Endothelial cell of umbilical vein (primary cell): ENCODE data around the gene CDR2L. TPM values are rescaled to one million over a fixed set of nuclear protein-coding genes. Genes with fewer than 3 reads are reported as not detected.

Source experiments
- BruUV-seq: library from RNA; stranded (reverse); fragments of 400-500 nt; replicated peaks from 2 replicates; lab custom pipeline; 2021; lab: Mats Ljungman, UMichigan
- CTCF ChIA-PET: fragments of 300-600, 350-600 bp; sonication (Branson Sonifier 250); formaldehyde crosslinking; loops from one replicate; lab custom pipeline; 2021; ENCODE audit warnings: antibody characterized with exemption, inconsistent platforms; lab: Charles Lee
- POLR2A ChIA-PET: fragments of 300-600, 350-600 bp; sonication (Branson Sonifier 250); formaldehyde crosslinking; loops from one replicate; lab custom pipeline; 2021; ENCODE audit warnings: antibody characterized with exemption, inconsistent platforms; lab: Charles Lee
- DNase-seq: peaks from one replicate; pipeline ENCODE4 v3.0.0-alpha.2; 2011; ENCODE audit warnings: low read depth, low spot score
- FAIRE-seq: peaks from 2 replicates; lab custom pipeline; 2011; peaks lifted over from hg19 to GRCh38; lab: Jason Lieb, UNC
- H2AFZ ChIP-seq: 2 replicates; pipeline ENCODE4 v1.6.0; 2012; ENCODE audit warnings: low read depth, low read length, control low read depth, inconsistent platforms
- H3K27ac ChIP-seq: 2 replicates; pipeline ENCODE4 v1.5.1; 2011; ENCODE audit warnings: low read depth, mild to moderate bottlenecking, control low read depth, low read length, moderate library complexity; ENCODE audit not compliant: insufficient read depth
- H3K27me3 ChIP-seq, 2 experiments: 2 replicates each; pipeline versions ENCODE4 v1.6.0 to v1.6.1; 2011; ENCODE audit warnings: low read length in 2 of 2, mixed read lengths in 1 of 2; ENCODE audit not compliant: control insufficient read depth in 2 of 2, insufficient read depth in 2 of 2
- H3K36me3 ChIP-seq, 2 experiments: 2 replicates in 1 of 2; 3 replicates in 1 of 2; pipeline ENCODE4 v1.5.1; 2011; ENCODE audit warnings: low read length in 2 of 2, mild to moderate bottlenecking in 1 of 2, moderate library complexity in 1 of 2; ENCODE audit not compliant: control insufficient read depth in 2 of 2, insufficient read depth in 2 of 2; ENCODE audit errors: extremely low read depth in 1 of 2
- H3K4me1 ChIP-seq: 3 replicates; pipeline ENCODE4 v1.5.1; 2011; ENCODE audit warnings: mild to moderate bottlenecking, low read length; ENCODE audit not compliant: control insufficient read depth, insufficient read depth; ENCODE audit errors: extremely low read depth
- H3K4me2 ChIP-seq: 2 replicates; pipeline ENCODE4 v1.6.1; 2011; ENCODE audit warnings: low read length, control low read depth, mixed read lengths; ENCODE audit not compliant: insufficient read depth
- H3K4me3 ChIP-seq, 3 experiments: fragments of 200-600 bp in 1 of 3; sonication (generic), shearing (Covaris generic) in 1 of 3; replicated peaks in 1 of 3; 2 replicates each; pipeline ENCODE4 v1.5.1; 2011 to 2016; ENCODE audit warnings: control low read depth in 3 of 3, low read length in 3 of 3, mild to moderate bottlenecking in 2 of 3, inconsistent platforms in 1 of 3, low read depth in 1 of 3, moderate library complexity in 1 of 3; ENCODE audit not compliant: insufficient read depth in 1 of 3
- H3K79me2 ChIP-seq: 2 replicates; pipeline ENCODE4 v1.6.0; 2012; ENCODE audit warnings: low read length, inconsistent platforms; ENCODE audit not compliant: control insufficient read depth, insufficient read depth
- H3K9ac ChIP-seq: replicated peaks from 2 replicates; pipeline ENCODE3; 2011; ENCODE audit warnings: low read length, control low read depth; ENCODE audit not compliant: insufficient read depth; ENCODE audit errors: extremely low read depth
- H3K9me1 ChIP-seq: replicated peaks from 3 replicates; pipeline ENCODE4 v1.6.0; 2011; ENCODE audit warnings: mild to moderate bottlenecking, low read length; ENCODE audit not compliant: control insufficient read depth, insufficient read depth; ENCODE audit errors: extremely low read depth
- H3K9me3 ChIP-seq: replicated peaks from 2 replicates; pipeline ENCODE4 v1.5.1; 2012; ENCODE audit warnings: low read length, inconsistent platforms; ENCODE audit not compliant: control insufficient read depth, insufficient read depth
- H4K20me1 ChIP-seq: replicated peaks from 2 replicates; pipeline ENCODE3; 2011; ENCODE audit warnings: mild to moderate bottlenecking, low read length; ENCODE audit not compliant: control insufficient read depth, insufficient read depth; ENCODE audit errors: extremely low read depth
- FOS ChIP-seq: IDR thresholded peaks from 2 replicates; pipeline ENCODE4 v1.6.1; 2011; ENCODE audit warnings: mild to moderate bottlenecking, low read length, moderate library complexity, borderline replicate concordance; ENCODE audit not compliant: insufficient read depth
- POLR2A ChIP-seq: IDR thresholded peaks from 2 replicates; pipeline ENCODE4 v1.6.1; 2012; ENCODE audit warnings: low read depth, mild to moderate bottlenecking, control low read depth, low read length
- POLR2AphosphoS5 ChIP-seq: IDR thresholded peaks from 2 replicates; pipeline ENCODE4 v1.6.1; 2012; ENCODE audit warnings: low read depth, mild to moderate bottlenecking, control low read depth, low read length, moderate library complexity; ENCODE audit not compliant: insufficient read depth
- dilution Hi-C: fragments of 300-500 bp; cut with MboI; formaldehyde crosslinking; loops from one replicate; pipeline ENCODE4 v1.15.0; 2019; ENCODE audit warnings: low sequenced_read_pairs; ENCODE audit not compliant: extremely low pct_ligation_motif_present
- intact Hi-C: fragments of 100-400 bp; cut with micrococcal nuclease; formaldehyde crosslinking; loops from one replicate; pipeline ENCODE4 v1.10.0; 2022
- polyA plus RNA-seq, 4 experiments: library from polyadenylated mRNA; depleted of rRNA in 3 of 4; stranded (reverse) in 3 of 4; unstranded in 1 of 4; fragments of >200 nt; gene quantifications; 2 replicates each; pipeline versions ENCODE4 v1.2.1 to v1.2.3, GENCODE V29; 2011 to 2012; ENCODE audit warnings: missing spikeins in 1 of 4
- total RNA-seq: library from RNA; stranded (reverse); gene quantifications from 2 replicates; pipeline ENCODE4 v1.2.3, GENCODE V29; 2021
- TF ChIP-seq, protein P1 (sequence below), 2 donors: IDR thresholded peaks; 1 replicate in 1 of 2; 2 replicates in 1 of 2; pipeline ENCODE4 v1.5.1; 2011; ENCODE audit warnings: low read length in 2 of 2, mild to moderate bottlenecking in 2 of 2, moderate library complexity in 2 of 2, control low read depth in 1 of 2, inconsistent platforms in 1 of 2, low read depth in 1 of 2; ENCODE audit not compliant: insufficient read depth in 1 of 2; ENCODE audit errors: extremely low read depth in 1 of 2

The CDR2L gene
- total and polyA plus RNA-seq, 2 donors (not counting 3 experiments of a cell fraction or from before 2014, with no cell fraction given) = 22.2 to 34.9 TPM

DNA sequence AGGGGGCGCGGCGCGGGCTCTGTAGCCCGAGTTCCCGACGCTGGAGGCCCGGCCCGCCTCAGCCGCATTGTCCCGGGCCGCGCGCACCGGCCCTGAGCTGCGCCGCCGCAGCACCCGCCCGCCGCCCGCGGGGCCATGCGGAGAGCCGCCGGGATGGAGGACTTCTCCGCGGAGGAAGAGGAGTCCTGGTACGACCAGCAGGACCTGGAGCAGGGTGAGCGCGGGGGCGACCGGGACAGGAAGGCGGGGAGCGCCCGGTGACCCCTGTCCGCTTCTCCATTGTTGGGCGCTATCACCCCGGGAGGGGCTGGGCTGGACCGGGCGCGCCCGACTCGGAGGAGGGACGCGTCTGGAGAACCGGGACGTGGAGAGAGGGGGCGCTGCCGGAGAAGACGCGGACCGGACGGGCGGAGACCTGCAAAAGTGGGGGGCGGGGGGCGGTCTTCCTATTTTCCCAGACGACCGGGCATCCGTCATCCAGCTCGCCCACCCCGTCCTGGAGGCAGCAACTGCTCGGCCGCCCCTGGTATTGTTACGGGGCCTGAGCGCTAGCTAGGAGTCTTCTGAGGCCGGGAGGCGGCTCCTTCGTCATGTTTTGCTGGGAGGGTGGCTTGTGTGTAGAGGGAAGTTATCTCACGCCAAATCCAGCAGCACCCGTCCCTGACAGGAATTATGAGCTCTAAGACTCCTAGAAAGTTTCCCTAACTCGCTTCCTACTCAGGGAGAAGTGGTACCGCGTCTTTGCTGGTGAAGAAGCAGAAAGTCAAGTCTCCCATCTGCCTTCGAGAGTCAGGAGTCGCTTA lies 678 bp downstream of the CDR2L start:
- Histone ChIP-seq H3K4me2 (peak overlapping the region; percentile 84), H3K27ac (peak overlapping the region; percentile 93), H3K36me3 (no peaks in the 10 kb centered on the region), H3K9ac (peak overlapping the region; percentile 96), H3K4me3 (peak overlapping the region; percentile 47 to 89 (median 67)), H3K79me2 (peaks cover 19% of the 10 kb centered on the region), H2AFZ (peak overlapping the region; percentile 88), H3K27me3 (no peaks in the 10 kb centered on the region), H3K9me1 (no peaks in the 10 kb centered on the region), H4K20me1 (no peaks in the 10 kb centered on the region), H3K4me1 (peaks cover 9% of the 10 kb centered on the region), H3K9me3 (no peaks in the 10 kb centered on the region)
- dilution Hi-C loops (no loop called here), intact Hi-C loops (loop anchor here (1.0 kb wide), 2 partner anchors 24 to 46 kb away; partner anchors contain the start of gene MRPL58)
- TSS peak; percentile 99 for BruUV-seq
- TF ChIP-seq POLR2A (peak; percentile 67), FOS (no peak), POLR2AphosphoS5 (peak; percentile 27)
- TF ChIP-seq, protein P1, sequence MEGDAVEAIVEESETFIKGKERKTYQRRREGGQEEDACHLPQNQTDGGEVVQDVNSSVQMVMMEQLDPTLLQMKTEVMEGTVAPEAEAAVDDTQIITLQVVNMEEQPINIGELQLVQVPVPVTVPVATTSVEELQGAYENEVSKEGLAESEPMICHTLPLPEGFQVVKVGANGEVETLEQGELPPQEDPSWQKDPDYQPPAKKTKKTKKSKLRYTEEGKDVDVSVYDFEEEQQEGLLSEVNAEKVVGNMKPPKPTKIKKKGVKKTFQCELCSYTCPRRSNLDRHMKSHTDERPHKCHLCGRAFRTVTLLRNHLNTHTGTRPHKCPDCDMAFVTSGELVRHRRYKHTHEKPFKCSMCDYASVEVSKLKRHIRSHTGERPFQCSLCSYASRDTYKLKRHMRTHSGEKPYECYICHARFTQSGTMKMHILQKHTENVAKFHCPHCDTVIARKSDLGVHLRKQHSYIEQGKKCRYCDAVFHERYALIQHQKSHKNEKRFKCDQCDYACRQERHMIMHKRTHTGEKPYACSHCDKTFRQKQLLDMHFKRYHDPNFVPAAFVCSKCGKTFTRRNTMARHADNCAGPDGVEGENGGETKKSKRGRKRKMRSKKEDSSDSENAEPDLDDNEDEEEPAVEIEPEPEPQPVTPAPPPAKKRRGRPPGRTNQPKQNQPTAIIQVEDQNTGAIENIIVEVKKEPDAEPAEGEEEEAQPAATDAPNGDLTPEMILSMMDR (IDR thresholded peaks at IDR 0.05; ENCODE audit: extremely low read depth in 1 of 2, insufficient read depth in 1 of 2, low read depth in 1 of 2, low read length in 2 of 2) = peak in 1 of 2 donors; percentile 35
- POLR2A ChIA-PET = interaction anchor here (1.5 to 2.3 kb wide), 4 partner anchors 16 to 115 kb away, joined by 3 to 17 read pairs (median 7); partner anchors contain the start of genes FDXR, HID1 and MRPL58
- CTCF ChIA-PET = interaction anchor here (0.6 to 2.9 kb wide), 16 partner anchors 14 to 252 kb away, joined by 3 to 33 read pairs (median 4); partner anchors contain the start of genes HID1 and MRPL58
- FAIRE-seq (peak; percentile 72), DNase-seq (peak; percentile 84)
